SK-N-MC (cell line): Measurements from ENCODE around the gene NRXN3.

Experiments used
- DNase-seq: peaks from one replicate; pipeline ENCODE4 v3.0.0-alpha.2; 2011; ENCODE audit warnings: low read depth, low spot score
- H3K27ac ChIP-seq: fragments of 200-600 bp; sonication (generic); 2 replicates; pipeline ENCODE4 v1.5.1; 2016; ENCODE audit warnings: mixed run types
- H3K36me3 ChIP-seq: fragments of 200-600 bp; sonication (generic); 2 replicates; pipeline ENCODE4 v1.6.1; 2017; ENCODE audit warnings: antibody characterized with exemption, low read length, mixed read lengths; ENCODE audit not compliant: insufficient read depth
- H3K4me3 ChIP-seq: fragments of 200-600 bp; sonication (generic); 2 replicates; pipeline ENCODE4 v1.5.1; 2016
- H3K9ac ChIP-seq: fragments of 200-600 bp; sonication (generic); 2 replicates; pipeline ENCODE4 v1.8.0; 2017; ENCODE audit warnings: mixed run types, mixed read lengths; ENCODE audit not compliant: insufficient read length
- H3K9me3 ChIP-seq: fragments of 200-600 bp; sonication (generic); 2 replicates; pipeline ENCODE4 v1.6.1; 2017; ENCODE audit warnings: low read depth, mild to moderate bottlenecking, antibody characterized with exemption, low read length, moderate library complexity, mixed read lengths
- EZH2 ChIP-seq: fragments of 200-600 bp; sonication (generic); IDR thresholded peaks from one replicate; pipeline ENCODE4 v1.6.1; 2017; ENCODE audit warnings: antibody characterized with exemption
- FOXP2 ChIP-seq: optimal IDR thresholded peaks from 2 replicates; pipeline ENCODE3; 2011; ENCODE audit warnings: mild to moderate bottlenecking, moderate library complexity; ENCODE audit not compliant: insufficient read depth; ENCODE audit errors: extremely low read length, control extremely low read depth
- POLR2AphosphoS5 ChIP-seq: IDR thresholded peaks from 2 replicates; pipeline ENCODE4 v1.6.1; 2012; ENCODE audit warnings: mild to moderate bottlenecking, low read depth, low read length, borderline replicate concordance

The NRXN3 gene

GRCh38 chr14:79585845-79586244 lies 1415.7 kb downstream of the NRXN3 start:
- TF ChIP-seq POLR2AphosphoS5 = no peak
- no peak for TF ChIP-seq FOXP2
- TF ChIP-seq EZH2 = no peak
- H3K9me3 ChIP-seq = no peaks in the 10 kb centered on the region

DNA sequence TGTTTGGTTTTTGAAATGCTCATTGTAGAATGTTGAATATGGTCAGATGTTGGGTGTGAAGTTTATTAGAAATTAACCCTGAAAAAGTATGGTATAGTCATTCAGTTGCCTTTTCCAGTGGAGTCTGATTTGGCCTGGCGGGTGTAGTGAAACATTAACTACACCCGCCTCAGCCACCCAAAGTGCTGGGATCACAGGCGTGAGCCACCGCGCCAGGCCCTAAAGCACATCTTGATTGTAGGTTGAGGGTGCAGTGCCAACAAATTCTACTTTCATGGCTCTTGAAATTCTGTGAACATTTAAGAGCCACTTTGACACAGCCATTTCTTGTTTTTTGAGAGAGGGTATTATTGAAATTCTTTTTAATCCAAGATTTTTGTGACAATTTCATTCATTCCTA lies 1416.2 kb downstream of the NRXN3 start:
- TF ChIP-seq EZH2 (no peak), FOXP2 (no peak), POLR2AphosphoS5 (no peak)
- Histone ChIP-seq H3K36me3 (no peaks in the 10 kb centered on the region), H3K27ac (no peak overlapping the region), H3K4me3 (no peak overlapping the region), H3K9ac (no peak overlapping the region), H3K9me3 (no peaks in the 10 kb centered on the region)
- DNase-seq = no peak

More at GRCh38 chr14:79585845-79586244, 1415.7 kb downstream of the NRXN3 start:
- Histone ChIP-seq H3K36me3 (no peaks in the 10 kb centered on the region), H3K4me3 (no peak overlapping the region), H3K9ac (no peak overlapping the region), H3K27ac (no peak overlapping the region)
- no peak for DNase-seq

- DNase-seq = peak; percentile 22
- Histone ChIP-seq H3K27ac (peak overlapping the region; percentile 43; the same call in 1 of the 2 replicates), H3K9ac (no peak overlapping the region), H3K4me3 (no peak overlapping the region), H3K36me3 (no peaks in the 10 kb centered on the region), H3K9me3 (no peaks in the 10 kb centered on the region)
- no peak for TF ChIP-seq FOXP2
- TF ChIP-seq POLR2AphosphoS5 = no peak
- TF ChIP-seq EZH2 = no peak
These were observed 1416.9 kb downstream of the NRXN3 start for GRCh38 chr14:79586989-79587598.

DNA sequence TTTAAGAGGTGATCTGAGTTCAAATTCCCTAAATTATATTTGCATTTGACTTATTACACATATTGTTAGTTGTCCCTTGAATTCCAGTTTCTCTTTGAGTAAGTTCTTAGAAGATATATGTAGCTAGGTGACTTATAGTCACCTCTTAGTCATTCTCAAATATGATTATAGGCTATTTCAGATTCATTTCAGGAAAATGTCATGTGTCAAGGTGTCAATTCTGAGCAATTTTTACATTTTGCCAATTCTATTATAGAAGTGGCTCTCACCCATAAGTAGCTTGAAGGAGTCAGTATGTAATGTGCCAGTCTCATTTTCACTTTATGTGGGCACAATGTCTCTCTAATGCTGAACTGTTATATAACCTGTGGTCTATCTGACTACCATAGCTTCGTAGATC lies 1417.7 kb downstream of the NRXN3 start:
- TF ChIP-seq POLR2AphosphoS5 = no peak
- no peak for TF ChIP-seq FOXP2
- TF ChIP-seq EZH2 = no peak

DNA sequence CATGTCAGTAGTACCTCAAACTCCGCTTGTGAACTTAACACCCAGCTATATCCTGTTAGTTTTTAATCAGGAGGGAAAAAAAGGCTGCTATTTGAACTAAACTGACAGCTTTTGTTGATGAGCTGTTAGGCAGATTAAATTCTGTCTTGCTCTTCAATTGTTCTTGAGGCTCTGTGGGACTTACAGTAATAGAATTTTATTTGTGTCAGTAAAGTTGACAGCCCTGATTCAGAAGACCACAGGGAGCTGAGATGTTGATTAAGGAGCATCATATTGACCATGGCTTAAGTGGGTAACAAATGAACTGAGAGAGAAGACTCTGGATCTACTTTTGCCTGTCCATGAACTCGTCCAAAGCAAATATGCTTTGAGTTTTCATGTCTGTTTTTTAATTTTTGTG lies 1418.2 kb downstream of the NRXN3 start:
- no peaks in the 10 kb centered on the region for H3K36me3 ChIP-seq
- H3K9ac ChIP-seq = no peak overlapping the region
- H3K27ac ChIP-seq = no peak overlapping the region
- TF ChIP-seq FOXP2 (no peak), POLR2AphosphoS5 (no peak), EZH2 (no peak)
- H3K9me3 ChIP-seq = no peaks in the 10 kb centered on the region
- no peak overlapping the region for H3K4me3 ChIP-seq
- DNase-seq = no peak

More for the DNA sequence above, 1417.7 kb downstream of the NRXN3 start:
- H3K9me3 ChIP-seq = no peaks in the 10 kb centered on the region
- H3K36me3 ChIP-seq = no peaks in the 10 kb centered on the region
- no peak for DNase-seq
- no peak overlapping the region for H3K4me3 ChIP-seq
- H3K9ac ChIP-seq = no peak overlapping the region
- H3K27ac ChIP-seq = no peak overlapping the region

- Histone ChIP-seq H3K9ac (no peak overlapping the region), H3K27ac (no peak overlapping the region), H3K36me3 (no peaks in the 10 kb centered on the region), H3K9me3 (no peaks in the 10 kb centered on the region), H3K4me3 (no peak overlapping the region)
- TF ChIP-seq FOXP2 (no peak), POLR2AphosphoS5 (no peak), EZH2 (no peak)
- DNase-seq = no peak
These were observed 1426.4 kb downstream of the NRXN3 start for GRCh38 chr14:79596551-79596950.

DNA sequence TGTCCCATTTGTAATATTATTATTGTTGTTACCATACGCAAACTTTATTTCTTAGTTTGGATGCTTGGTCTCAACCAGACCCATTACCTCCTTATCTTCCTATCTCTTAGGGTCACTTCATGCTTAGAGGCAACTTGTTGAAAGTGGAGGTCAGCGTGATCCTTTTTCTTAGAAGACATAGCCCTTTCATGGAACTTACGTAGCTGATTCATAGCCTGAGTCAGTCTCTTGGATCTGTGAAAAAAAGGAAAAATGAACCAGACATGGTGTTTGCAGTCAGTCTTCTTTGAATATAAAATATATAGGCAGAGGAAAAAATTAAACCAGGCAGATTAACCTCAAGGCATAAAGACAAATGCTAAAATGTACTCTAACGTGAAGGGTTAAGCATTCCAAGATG lies 1427.4 kb downstream of the NRXN3 start:
- DNase-seq = no peak

DNA sequence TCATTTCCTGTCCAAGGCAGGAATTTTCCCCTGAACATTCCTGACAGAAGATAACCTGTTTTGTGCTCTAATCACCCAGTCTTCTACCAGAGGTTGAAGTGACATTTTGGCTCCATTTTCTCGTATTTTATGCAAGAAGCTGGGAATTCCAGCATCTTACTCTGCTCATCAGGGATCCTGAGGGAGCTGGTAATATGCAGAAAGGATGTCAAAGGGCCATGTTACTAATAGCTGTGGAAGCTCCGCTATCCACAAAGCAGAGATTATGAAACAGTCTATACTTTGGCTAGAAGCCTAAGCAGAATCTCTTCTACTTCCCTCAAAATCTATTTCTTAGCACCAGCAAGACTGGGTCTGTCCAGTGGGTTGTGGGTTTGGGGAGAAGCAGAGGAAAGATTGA lies 1428.2 kb downstream of the NRXN3 start:
- H3K27ac ChIP-seq = no peak overlapping the region

More for the DNA sequence above, 1427.4 kb downstream of the NRXN3 start:
- Histone ChIP-seq H3K9ac (no peak overlapping the region), H3K36me3 (no peaks in the 10 kb centered on the region), H3K27ac (no peak overlapping the region), H3K4me3 (no peak overlapping the region), H3K9me3 (no peaks in the 10 kb centered on the region)
- TF ChIP-seq FOXP2 = no peak
- TF ChIP-seq POLR2AphosphoS5 = no peak
- TF ChIP-seq EZH2 = no peak

GRCh38 chr14:79599239-79599638 lies 1429.1 kb downstream of the NRXN3 start:
- DNase-seq = no peak
- H3K36me3 ChIP-seq = no peaks in the 10 kb centered on the region
- no peak overlapping the region for H3K9ac ChIP-seq
- H3K27ac ChIP-seq = no peak overlapping the region
- H3K4me3 ChIP-seq = no peak overlapping the region
- H3K9me3 ChIP-seq = no peaks in the 10 kb centered on the region
- no peak for TF ChIP-seq EZH2
- TF ChIP-seq FOXP2 = no peak
- no peak for TF ChIP-seq POLR2AphosphoS5

More for the DNA sequence above, 1428.2 kb downstream of the NRXN3 start:
- H3K9me3 ChIP-seq = no peaks in the 10 kb centered on the region
- DNase-seq = no peak
- H3K4me3 ChIP-seq = no peak overlapping the region
- H3K36me3 ChIP-seq = no peaks in the 10 kb centered on the region
- no peak overlapping the region for H3K9ac ChIP-seq
- TF ChIP-seq FOXP2 = no peak
- TF ChIP-seq EZH2 = no peak
- no peak for TF ChIP-seq POLR2AphosphoS5
